AG04450 (cell line): Measurements from ENCODE around the gene TRIM67. TPM values are rescaled to one million over a fixed set of nuclear protein-coding genes. Genes with fewer than 3 reads are reported as not detected.
"Not testable (repeated sequence)": the region's sequence is repeated elsewhere in the genome, so short reads cannot be mapped to it uniquely, and the experiment has no call there.

Experiments
- CTCF ChIA-PET: fragments of 300-600, 350-600 bp; formaldehyde crosslinking; extraction: SDS; loops from one replicate; lab custom pipeline; 2022; ENCODE audit warnings: antibody characterized with exemption, inconsistent platforms; lab: Charles Lee
- POLR2A ChIA-PET: fragments of 350-600 bp; formaldehyde crosslinking; extraction: SDS; loops from one replicate; lab custom pipeline; 2021; ENCODE audit warnings: antibody characterized with exemption, inconsistent platforms; lab: Yijun Ruan, JAX
- DNase-seq: peaks from one replicate; pipeline ENCODE4 v3.0.0-alpha.2; 2011; ENCODE audit warnings: low read depth, low spot score
- H3K27ac ChIP-seq: one replicate; pipeline ENCODE4 v1.5.1; 2012; ENCODE audit warnings: low read depth, low read length, control low read depth
- H3K27me3 ChIP-seq: one replicate; pipeline ENCODE4 v1.6.0; 2012; ENCODE audit warnings: low read length; ENCODE audit not compliant: control insufficient read depth, insufficient read depth
- H3K4me3 ChIP-seq: 2 replicates; pipeline ENCODE4 v1.5.1; 2011; ENCODE audit warnings: mild to moderate bottlenecking, low read depth, low read length, control low read depth
- H3K9me3 ChIP-seq: 2 replicates; pipeline ENCODE4 v1.5.1; 2012; ENCODE audit warnings: low read length; ENCODE audit not compliant: control insufficient read depth, insufficient read depth
- CTCF ChIP-seq: IDR thresholded peaks from 2 replicates; pipeline ENCODE4 v1.5.1; 2011; ENCODE audit warnings: low read depth, low read length, control low read depth, inconsistent platforms
- polyA plus RNA-seq: library from polyadenylated mRNA; depleted of rRNA; stranded (reverse); fragments of >200 nt; gene quantifications from 2 replicates; pipeline ENCODE4 v1.2.3, GENCODE V29; 2011

TRIM67 gene
- polyA plus RNA-seq, 1 experiment = not detected

DNA sequence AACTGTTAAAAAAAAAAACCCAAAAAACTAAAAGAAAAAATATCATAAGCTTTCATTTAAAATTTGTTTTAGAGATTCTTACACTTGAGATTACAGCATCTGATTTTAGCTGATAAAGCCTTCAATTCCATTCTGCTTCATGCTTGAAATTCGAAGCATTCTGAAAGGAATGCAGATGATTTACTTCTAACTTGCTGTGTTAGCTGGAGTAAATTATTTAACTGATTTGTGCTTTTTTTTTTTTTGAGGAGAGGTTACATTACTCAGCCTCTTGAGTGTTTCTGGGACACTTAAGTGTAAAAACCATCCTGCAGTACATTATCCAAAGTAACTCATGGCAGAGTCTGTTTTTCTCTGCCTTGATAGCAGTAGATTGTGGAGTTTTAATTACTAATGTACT lies 4.5 kb upstream of the TRIM67 start:
- no peak overlapping the region for H3K27ac ChIP-seq
- H3K9me3 ChIP-seq = peaks cover 4% of the 10 kb centered on the region; the same call in 1 of the 2 replicates
- no peak overlapping the region for H3K4me3 ChIP-seq
- TF ChIP-seq CTCF = no peak
- peaks cover 24% of the 10 kb centered on the region for H3K27me3 ChIP-seq
- ChIA-PET CTCF (no interaction called here), POLR2A (no interaction called here)
- no peak for DNase-seq

- H3K9me3 ChIP-seq = not testable (repeated sequence)
Observed at GRCh38 chr1:231158141-231158540, 3.7 kb upstream of the TRIM67 start.

DNA sequence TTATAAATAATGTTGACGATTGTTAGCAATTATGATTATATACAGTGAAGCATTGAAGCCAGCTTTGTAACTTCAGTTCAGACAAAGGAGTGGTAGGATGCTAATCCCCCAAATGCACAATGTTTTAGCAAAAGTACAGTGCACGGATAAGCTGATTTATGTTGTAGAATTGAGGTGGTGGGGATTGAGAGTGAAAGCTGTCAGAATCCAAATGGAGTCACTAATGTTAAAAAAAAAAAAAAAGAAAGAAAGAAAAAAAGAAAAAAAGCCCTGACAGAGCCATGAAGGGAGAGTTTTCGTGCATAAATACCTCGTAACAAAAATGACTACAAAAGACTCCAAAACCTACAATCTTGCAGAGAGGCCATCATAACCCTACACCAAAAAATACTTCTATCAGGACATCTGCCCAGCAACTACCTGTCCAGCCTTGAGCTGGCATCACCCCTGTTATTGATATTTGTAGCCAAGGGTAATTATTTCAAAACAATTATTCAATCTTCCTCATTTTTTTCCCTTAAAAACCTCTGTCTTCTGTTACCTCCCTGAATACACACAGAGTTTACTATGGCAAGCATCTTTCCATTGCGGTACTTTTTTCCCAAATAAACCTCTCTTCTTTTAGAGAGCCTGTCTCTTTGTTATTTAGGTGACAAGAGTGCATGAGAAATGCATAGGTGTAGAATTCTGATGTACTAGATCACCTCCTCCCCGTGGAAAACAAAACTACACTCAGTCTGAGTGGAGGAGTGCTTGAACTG lies 2.5 kb upstream of the TRIM67 start:
- Histone ChIP-seq H3K9me3 (peaks cover 4% of the 10 kb centered on the region; the same call in 1 of the 2 replicates), H3K4me3 (no peak overlapping the region), H3K27ac (no peak overlapping the region), H3K27me3 (peaks cover 39% of the 10 kb centered on the region)
- ChIA-PET CTCF (no interaction called here), POLR2A (no interaction called here)
- no peak for DNase-seq
- TF ChIP-seq CTCF = no peak

More at GRCh38 chr1:231158141-231158540, 3.7 kb upstream of the TRIM67 start:
- peaks cover 31% of the 10 kb centered on the region for H3K27me3 ChIP-seq
- H3K27ac ChIP-seq, DNase-seq, CTCF ChIA-PET, POLR2A ChIA-PET, H3K4me3 ChIP-seq: not testable (repeated sequence)

GRCh38 chr1:231159963-231160761 lies 1.7 kb upstream of the TRIM67 start:
- Histone ChIP-seq H3K9me3 (peaks cover 4% of the 10 kb centered on the region; the same call in 1 of the 2 replicates), H3K27ac (no peak overlapping the region), H3K27me3 (peaks cover 42% of the 10 kb centered on the region), H3K4me3 (no peak overlapping the region)
- ChIA-PET CTCF (no interaction called here), POLR2A (no interaction called here)
- TF ChIP-seq CTCF = no peak
- DNase-seq = no peak

DNA sequence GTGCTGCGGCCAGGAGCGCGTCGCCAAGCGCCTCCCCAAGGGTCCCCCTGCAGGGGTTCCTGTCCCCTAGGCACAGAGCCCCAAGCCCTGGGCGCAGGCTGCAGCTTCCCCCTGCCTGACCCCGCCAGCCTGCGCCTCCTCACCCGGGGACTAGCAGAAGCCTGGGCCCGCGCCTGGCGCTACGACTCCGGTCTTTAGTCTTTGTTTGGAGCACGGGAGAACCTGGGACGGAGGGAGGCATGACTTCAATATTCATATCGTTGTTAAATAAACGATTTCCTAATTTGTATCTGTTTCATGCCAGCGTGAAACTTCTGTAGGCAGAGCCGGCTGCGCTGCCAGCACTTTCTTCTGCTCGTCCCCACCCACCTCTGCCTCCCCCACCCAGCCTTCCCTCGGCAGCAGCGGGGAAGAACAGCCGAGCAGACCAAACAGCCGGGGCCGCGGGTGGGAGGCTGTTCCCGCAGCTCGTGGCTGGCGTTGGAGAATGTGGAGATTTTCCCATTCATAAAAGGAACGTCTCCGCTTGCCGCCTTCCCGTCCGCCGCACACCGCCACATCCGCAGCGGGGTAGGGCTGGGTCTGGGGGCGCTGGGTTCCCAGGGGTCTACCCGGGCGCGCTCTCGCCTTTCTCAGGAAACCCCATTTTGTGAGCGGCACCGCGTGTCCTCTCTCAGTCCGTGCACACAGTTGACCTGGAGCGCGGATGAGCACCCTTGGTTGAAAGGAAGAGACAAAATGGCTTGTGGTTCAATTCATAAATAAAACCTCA lies 777 bp upstream of the TRIM67 start:
- H3K27me3 ChIP-seq = peaks cover 42% of the 10 kb centered on the region
- ChIA-PET POLR2A (no interaction called here), CTCF (interaction anchor here (0.6 kb wide), 1 partner anchor 679 kb away, joined by 3 read pairs; no protein-coding TSS in a partner anchor)
- H3K9me3 ChIP-seq = peaks cover 4% of the 10 kb centered on the region; the same call in 1 of the 2 replicates
- no peak for TF ChIP-seq CTCF
- H3K4me3 ChIP-seq = no peak overlapping the region
- DNase-seq = no peak
- no peak overlapping the region for H3K27ac ChIP-seq
